WERI-Rb-1 (cell line): ENCODE data around the gene PHLDA2.

ENCODE experiments used
- DNase-seq: peaks from one replicate; pipeline ENCODE4 v3.0.0-alpha.2; 2020
- H3K27ac ChIP-seq: fragments of 250-450 bp; sonication (Bioruptor Pico); 2 replicates; pipeline ENCODE4 v1.5.1; 2020; ENCODE audit warnings: mild to moderate bottlenecking, moderate library complexity
- H3K27me3 ChIP-seq: fragments of 250-450 bp; sonication (Bioruptor Pico); 2 replicates; pipeline ENCODE4 v1.5.1; 2021; ENCODE audit warnings: mild to moderate bottlenecking, low read depth, moderate library complexity; ENCODE audit not compliant: insufficient read depth, severe bottlenecking
- H3K36me3 ChIP-seq: fragments of 250-450 bp; sonication (Bioruptor Pico); 2 replicates; pipeline ENCODE4 v1.5.1; 2020; ENCODE audit warnings: mild to moderate bottlenecking, moderate library complexity
- H3K4me3 ChIP-seq: 2 replicates; pipeline ENCODE4 v1.5.1; 2011; ENCODE audit warnings: low read depth, mild to moderate bottlenecking, control low read depth, low read length
- H3K9me3 ChIP-seq: fragments of 250-450 bp; sonication (Bioruptor Pico); 2 replicates; pipeline ENCODE4 v1.5.1; 2021; ENCODE audit warnings: mild to moderate bottlenecking, moderate library complexity; ENCODE audit not compliant: severe bottlenecking
- TF ChIP-seq, protein P1 (sequence below): IDR thresholded peaks from 2 replicates; pipeline ENCODE4 v1.5.1; 2011; ENCODE audit warnings: low read depth, mild to moderate bottlenecking, control low read depth, inconsistent platforms, low read length

Gene PHLDA2

DNA sequence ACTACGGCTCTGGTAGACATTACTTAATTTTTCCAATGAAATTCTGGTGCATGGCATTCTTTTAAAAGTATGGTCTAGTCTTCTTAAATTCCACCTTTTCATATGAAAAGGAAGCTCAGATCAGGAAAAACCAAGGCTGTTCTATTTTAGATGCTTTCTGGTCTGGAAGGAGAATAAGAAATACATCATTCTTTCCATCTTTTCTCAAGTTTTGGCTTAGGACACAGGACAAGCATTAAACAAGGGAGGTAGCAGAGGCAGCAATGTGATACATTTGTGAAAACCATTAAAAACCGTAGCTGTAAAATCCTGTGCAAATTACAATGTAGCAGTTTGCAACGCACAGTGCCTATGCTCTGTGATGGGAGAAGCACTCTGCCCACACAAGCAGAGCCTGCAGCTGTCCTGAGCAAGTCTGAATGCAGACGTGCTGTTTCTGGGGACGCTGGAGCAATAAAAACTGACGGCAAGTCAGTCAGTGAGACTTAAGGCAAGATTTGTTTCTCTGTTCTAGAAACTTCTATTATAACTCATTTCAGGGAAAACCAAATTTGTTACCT, 39.2 kb upstream of the PHLDA2 start:
- TF ChIP-seq, protein P1, sequence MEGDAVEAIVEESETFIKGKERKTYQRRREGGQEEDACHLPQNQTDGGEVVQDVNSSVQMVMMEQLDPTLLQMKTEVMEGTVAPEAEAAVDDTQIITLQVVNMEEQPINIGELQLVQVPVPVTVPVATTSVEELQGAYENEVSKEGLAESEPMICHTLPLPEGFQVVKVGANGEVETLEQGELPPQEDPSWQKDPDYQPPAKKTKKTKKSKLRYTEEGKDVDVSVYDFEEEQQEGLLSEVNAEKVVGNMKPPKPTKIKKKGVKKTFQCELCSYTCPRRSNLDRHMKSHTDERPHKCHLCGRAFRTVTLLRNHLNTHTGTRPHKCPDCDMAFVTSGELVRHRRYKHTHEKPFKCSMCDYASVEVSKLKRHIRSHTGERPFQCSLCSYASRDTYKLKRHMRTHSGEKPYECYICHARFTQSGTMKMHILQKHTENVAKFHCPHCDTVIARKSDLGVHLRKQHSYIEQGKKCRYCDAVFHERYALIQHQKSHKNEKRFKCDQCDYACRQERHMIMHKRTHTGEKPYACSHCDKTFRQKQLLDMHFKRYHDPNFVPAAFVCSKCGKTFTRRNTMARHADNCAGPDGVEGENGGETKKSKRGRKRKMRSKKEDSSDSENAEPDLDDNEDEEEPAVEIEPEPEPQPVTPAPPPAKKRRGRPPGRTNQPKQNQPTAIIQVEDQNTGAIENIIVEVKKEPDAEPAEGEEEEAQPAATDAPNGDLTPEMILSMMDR, result no peak
- Histone ChIP-seq H3K27ac (no peak overlapping the region), H3K36me3 (peaks cover 95% of the 10 kb centered on the region), H3K4me3 (no peak overlapping the region), H3K9me3 (no peaks in the 10 kb centered on the region), H3K27me3 (no peaks in the 10 kb centered on the region)
- DNase-seq, result no peak

DNA sequence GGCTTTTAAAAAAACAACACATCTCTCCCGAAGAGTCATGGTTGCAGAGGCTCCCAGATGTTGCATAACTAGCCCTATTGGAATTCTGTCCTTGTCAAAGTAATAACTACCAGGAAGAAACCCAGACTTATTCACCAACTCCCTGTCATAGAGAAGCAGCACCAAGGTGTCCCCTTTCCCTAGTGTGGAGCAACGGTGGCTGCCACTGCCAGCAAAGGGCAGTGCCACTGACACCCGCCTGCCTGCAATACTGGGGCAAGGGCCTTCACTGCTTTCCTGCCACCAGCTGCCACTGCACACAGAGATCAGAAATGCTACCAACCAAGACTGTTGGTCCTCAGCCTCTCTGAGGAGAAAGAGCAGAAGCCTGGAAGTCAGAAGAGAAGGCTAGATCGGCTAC, 35.6 kb upstream of the PHLDA2 start:
- Histone ChIP-seq H3K4me3 (no peak overlapping the region), H3K36me3 (peaks cover 91% of the 10 kb centered on the region), H3K9me3 (no peaks in the 10 kb centered on the region), H3K27ac (no peak overlapping the region), H3K27me3 (no peaks in the 10 kb centered on the region)
- TF ChIP-seq, protein P1, result no peak
- no peak for DNase-seq

DNA sequence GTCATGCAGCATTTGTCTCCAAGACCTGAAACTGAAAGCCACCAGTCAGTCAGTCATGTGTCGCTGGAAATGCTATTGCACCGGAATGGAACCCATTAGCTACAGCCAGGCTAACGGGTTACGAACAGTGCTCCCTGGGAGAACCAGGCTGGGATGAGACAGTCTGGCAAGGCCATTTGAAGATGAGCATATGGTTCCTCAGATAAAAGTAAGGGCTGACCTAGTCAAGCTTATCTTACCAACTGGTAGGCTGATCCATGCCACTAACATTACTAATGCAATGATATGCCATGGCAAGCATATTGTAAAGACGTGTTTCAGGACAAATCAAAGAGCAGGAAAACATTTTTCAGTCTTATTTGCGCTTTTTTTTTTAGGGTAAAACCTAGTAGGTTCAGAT, 34.5 kb upstream of the PHLDA2 start:
- Histone ChIP-seq H3K27me3 (no peaks in the 10 kb centered on the region), H3K27ac (no peak overlapping the region), H3K36me3 (peaks cover 93% of the 10 kb centered on the region), H3K9me3 (no peaks in the 10 kb centered on the region), H3K4me3 (no peak overlapping the region)
- DNase-seq, result no peak
- TF ChIP-seq, protein P1, result no peak

DNA sequence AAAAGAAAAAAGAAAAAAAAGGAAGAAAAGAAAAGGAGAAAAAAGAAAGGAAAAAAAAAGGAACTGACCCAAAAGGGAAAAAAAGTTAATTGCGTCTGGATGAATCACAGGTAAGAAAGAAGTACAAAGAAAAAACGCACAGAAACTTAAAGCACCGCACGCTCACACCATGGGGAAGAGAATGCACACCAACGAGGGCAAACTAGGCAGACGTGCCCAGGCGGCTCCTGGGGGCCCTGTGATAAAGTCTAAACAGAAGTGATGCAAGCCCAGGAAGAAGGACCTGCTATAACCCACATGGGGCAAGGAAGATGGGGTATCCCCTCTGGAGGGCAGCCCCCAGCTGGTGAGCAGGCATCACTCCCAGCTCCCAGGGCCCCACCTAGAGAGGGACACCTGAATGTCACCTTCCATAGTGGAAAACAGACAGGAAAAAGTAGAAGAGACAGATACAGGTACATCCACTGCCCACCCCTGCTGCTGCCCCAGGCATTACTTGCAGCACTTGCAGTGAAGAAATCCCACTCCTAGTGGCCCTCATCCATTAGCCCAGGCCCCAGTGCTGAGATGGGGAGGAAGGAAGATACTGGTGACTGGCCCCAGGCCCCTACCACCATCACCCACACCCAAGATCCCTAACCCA, 34.0 kb upstream of the PHLDA2 start:
- TF ChIP-seq, protein P1, result no peak
- no peak for DNase-seq
- Histone ChIP-seq H3K9me3 (no peaks in the 10 kb centered on the region), H3K36me3 (peaks cover 93% of the 10 kb centered on the region), H3K27ac (no peak overlapping the region), H3K27me3 (no peaks in the 10 kb centered on the region), H3K4me3 (no peak overlapping the region)

DNA sequence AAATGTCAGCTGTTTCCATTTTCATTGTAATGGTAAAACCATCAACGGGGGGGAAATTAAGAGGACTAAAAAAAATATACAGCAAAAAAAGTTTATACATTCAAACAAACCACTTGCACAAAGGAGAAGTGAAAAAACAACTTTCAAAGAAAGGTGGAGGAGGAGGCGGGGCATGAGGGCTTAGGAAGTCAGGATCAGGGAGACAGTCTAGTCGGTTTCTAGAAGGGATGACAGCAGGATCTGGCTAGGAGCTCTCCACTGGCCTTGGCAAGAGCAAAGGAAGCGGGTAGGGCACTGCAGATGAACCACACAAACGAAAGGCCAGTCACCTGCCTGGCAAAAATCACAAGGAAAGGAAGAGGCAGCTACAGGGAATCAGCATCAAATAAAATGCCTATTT, 31.9 kb upstream of the PHLDA2 start:
- Histone ChIP-seq H3K4me3 (no peak overlapping the region), H3K27ac (no peak overlapping the region), H3K9me3 (no peaks in the 10 kb centered on the region), H3K36me3 (peaks cover 94% of the 10 kb centered on the region), H3K27me3 (no peaks in the 10 kb centered on the region)
- TF ChIP-seq, protein P1, result no peak
- no peak for DNase-seq

DNA sequence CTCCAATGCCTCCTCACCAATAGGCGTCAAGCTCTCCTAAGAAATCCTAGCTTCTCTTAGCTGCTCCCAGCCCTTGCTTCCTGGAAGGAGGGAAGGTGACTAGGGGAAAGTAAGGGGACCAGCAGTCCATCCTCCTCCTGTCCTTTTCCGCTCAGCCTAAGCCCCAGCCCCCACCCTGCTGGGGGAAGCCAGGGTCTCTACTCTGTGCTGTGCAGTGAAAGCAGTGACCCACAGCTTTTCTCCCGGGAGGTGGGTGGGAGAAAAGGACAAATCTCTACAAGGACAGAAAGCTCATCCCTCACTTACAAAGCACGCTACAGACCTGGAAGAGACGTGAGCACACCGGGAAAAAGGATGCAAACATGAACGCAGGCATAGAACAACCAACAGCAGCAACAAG, 30.9 kb upstream of the PHLDA2 start:
- H3K27ac ChIP-seq, result no peak overlapping the region
- no peaks in the 10 kb centered on the region for H3K9me3 ChIP-seq
- H3K4me3 ChIP-seq, result no peak overlapping the region
- peaks cover 94% of the 10 kb centered on the region for H3K36me3 ChIP-seq
- TF ChIP-seq, protein P1, result no peak
- H3K27me3 ChIP-seq, result no peaks in the 10 kb centered on the region
- DNase-seq, result no peak
